ENCODE data around the gene TNS3. TPM values are rescaled to one million over a fixed set of nuclear protein-coding genes. Genes with fewer than 3 reads are reported as not detected.

TNS3 gene
- total RNA-seq, 1 donor from 2014 or later = 120 TPM

- Mint-ChIP-seq H3K27me3 (no peaks in the 10 kb centered on the region), H3K4me1 (ENCODE audit: low read depth) (peaks cover 38% of the 10 kb centered on the region), H3K36me3 (ENCODE audit: insufficient read depth) (peaks cover 11% of the 10 kb centered on the region), H3K4me3 (ENCODE audit: low read depth) (peak overlapping the region; percentile 64), H3K27ac (peak overlapping the region; percentile 92), H3K9me3 (ENCODE audit: low read depth) (no peaks in the 10 kb centered on the region)
- TF ChIP-seq CTCF (IDR thresholded peaks at IDR 0.05; ENCODE audit: unreplicated experiment) = no peak
- DNase-seq (ENCODE audit: low spot score, unreplicated experiment) = peak; percentile 57
Observed at GRCh38 chr7:47327698-47328391, 254.1 kb downstream of the TNS3 start.

- no peak for TF ChIP-seq CTCF (IDR thresholded peaks at IDR 0.05; ENCODE audit: unreplicated experiment)
- Mint-ChIP-seq H3K27me3 (no peaks in the 10 kb centered on the region), H3K27ac (peak overlapping the region; percentile 92), H3K4me3 (ENCODE audit: low read depth) (peak overlapping the region; percentile 64), H3K36me3 (ENCODE audit: insufficient read depth) (peaks cover 12% of the 10 kb centered on the region), H3K9me3 (ENCODE audit: low read depth) (no peaks in the 10 kb centered on the region), H3K4me1 (ENCODE audit: low read depth) (peaks cover 36% of the 10 kb centered on the region)
- DNase-seq (ENCODE audit: low spot score, unreplicated experiment) = no peak
Observed at GRCh38 chr7:47327346-47327697, 254.6 kb downstream of the TNS3 start.

GRCh38 chr7:47326808-47327207, 255.1 kb downstream of the TNS3 start:
- H3K4me1 Mint-ChIP-seq (ENCODE audit: low read depth) = peaks cover 36% of the 10 kb centered on the region
- H3K27ac Mint-ChIP-seq = peak overlapping the region; percentile 92
- DNase-seq (ENCODE audit: low spot score, unreplicated experiment) = no peak
- H3K4me3 Mint-ChIP-seq (ENCODE audit: low read depth) = no peak overlapping the region
- no peak for TF ChIP-seq CTCF (IDR thresholded peaks at IDR 0.05; ENCODE audit: unreplicated experiment)
- no peaks in the 10 kb centered on the region for H3K27me3 Mint-ChIP-seq
- no peaks in the 10 kb centered on the region for H3K9me3 Mint-ChIP-seq (ENCODE audit: low read depth)
- H3K36me3 Mint-ChIP-seq (ENCODE audit: insufficient read depth) = peaks cover 14% of the 10 kb centered on the region

GRCh38 chr7:47326220-47326619, 255.7 kb downstream of the TNS3 start:
- Mint-ChIP-seq H3K4me3 (ENCODE audit: low read depth) (no peak overlapping the region), H3K27ac (peak overlapping the region; percentile 20), H3K9me3 (ENCODE audit: low read depth) (no peaks in the 10 kb centered on the region), H3K36me3 (ENCODE audit: insufficient read depth) (peaks cover 17% of the 10 kb centered on the region), H3K27me3 (no peaks in the 10 kb centered on the region), H3K4me1 (ENCODE audit: low read depth) (peaks cover 36% of the 10 kb centered on the region)
- TF ChIP-seq CTCF (IDR thresholded peaks at IDR 0.05; ENCODE audit: unreplicated experiment) = peak; percentile 43
- DNase-seq (ENCODE audit: low spot score, unreplicated experiment) = no peak

- Mint-ChIP-seq H3K4me1 (ENCODE audit: low read depth) (peaks cover 36% of the 10 kb centered on the region), H3K9me3 (ENCODE audit: low read depth) (no peaks in the 10 kb centered on the region), H3K36me3 (ENCODE audit: insufficient read depth) (peaks cover 23% of the 10 kb centered on the region), H3K27me3 (no peaks in the 10 kb centered on the region), H3K27ac (peak overlapping the region; percentile 75), H3K4me3 (ENCODE audit: low read depth) (no peak overlapping the region)
- DNase-seq (ENCODE audit: low spot score, unreplicated experiment) = no peak
- TF ChIP-seq CTCF (IDR thresholded peaks at IDR 0.05; ENCODE audit: unreplicated experiment) = no peak
Observed at GRCh38 chr7:47325337-47325736, 256.6 kb downstream of the TNS3 start.

Data from progenitor cell of endocrine pancreas (in vitro differentiated cells).